GM21619 (cell line): ENCODE results near the gene IGSF21.
"Not testable (repeated sequence)": the region's sequence is repeated elsewhere in the genome, so short reads cannot be mapped to it uniquely, and the experiment has no call there.

ENCODE experiments used
- ATAC-seq: cut with Tn5 transposase; IDR thresholded peaks from one replicate; pipeline ENCODE4 v1.9.1; 2021; ENCODE audit not compliant: unreplicated experiment

Gene IGSF21

GRCh38 chr1:18144062-18144461 is 36.5 kb downstream of the IGSF21 start:
- no peak for ATAC-seq

GRCh38 chr1:18144916-18145647 is 37.5 kb downstream of the IGSF21 start:
- ATAC-seq = no peak

- ATAC-seq = no peak
Measured at GRCh38 chr1:18145851-18146618, 38.4 kb downstream of the IGSF21 start.

- ATAC-seq = no peak
Measured at GRCh38 chr1:18146886-18147285, 39.3 kb downstream of the IGSF21 start.

- ATAC-seq = no peak
Measured at GRCh38 chr1:18147672-18148071, 40.1 kb downstream of the IGSF21 start.

- no peak for ATAC-seq
Measured at GRCh38 chr1:18148461-18148860, 40.9 kb downstream of the IGSF21 start.

GRCh38 chr1:18149027-18149641 is 41.5 kb downstream of the IGSF21 start:
- ATAC-seq = no peak

- no peak for ATAC-seq
Measured at GRCh38 chr1:18151436-18152122, 44.0 kb downstream of the IGSF21 start.

GRCh38 chr1:18154430-18155194 is 47.0 kb downstream of the IGSF21 start:
- no peak for ATAC-seq

GRCh38 chr1:18155881-18156385 is 48.3 kb downstream of the IGSF21 start:
- no peak for ATAC-seq

GRCh38 chr1:18157352-18157751 is 49.8 kb downstream of the IGSF21 start:
- ATAC-seq = no peak

GRCh38 chr1:18157968-18158367 is 50.4 kb downstream of the IGSF21 start:
- ATAC-seq = no peak

- ATAC-seq = no peak
Measured at GRCh38 chr1:18158714-18159113, 51.1 kb downstream of the IGSF21 start.

- ATAC-seq = no peak
Measured at GRCh38 chr1:18160290-18160942, 52.8 kb downstream of the IGSF21 start.

- no peak for ATAC-seq
Measured at GRCh38 chr1:18161690-18162089, 54.1 kb downstream of the IGSF21 start.

GRCh38 chr1:18165640-18166039 is 58.0 kb downstream of the IGSF21 start:
- not testable (repeated sequence) for ATAC-seq

GRCh38 chr1:18166341-18166740 is 58.7 kb downstream of the IGSF21 start:
- ATAC-seq = no peak

- no peak for ATAC-seq
Measured at GRCh38 chr1:18166929-18167328, 59.3 kb downstream of the IGSF21 start.

GRCh38 chr1:18170444-18170843 is 62.8 kb downstream of the IGSF21 start:
- ATAC-seq = no peak

GRCh38 chr1:18174037-18174436 is 66.4 kb downstream of the IGSF21 start:
- ATAC-seq = no peak
